Measurements from ENCODE around the gene NFKB1. TPM values are rescaled to one million over a fixed set of nuclear protein-coding genes. Genes with fewer than 3 reads are reported as not detected.
A peak's percentile ranks its signal among the peaks of the same experiment; 100 is the strongest.

NFKB1 gene
- total RNA-seq = 100 to 1,000 TPM in 1 of 2 experiments, 10 to 100 TPM in 1; 91.5 to 101 TPM
- polyA plus RNA-seq = 10 to 100 TPM; 27.5 to 82.2 (median 32.4) TPM
- 215 to 1,034 (median 475) reads per million in 6 experiments for total RNA-seq

- peaks cover 0 to 4% (median 0%) of the 10 kb centered on the region in 9 donors for H3K9me3 Mint-ChIP-seq
- POLR2A ChIA-PET = interaction anchor here (0.7 to 4.0 kb wide), 21 partner anchors 10 to 326 kb away, joined by 3 to 31 read pairs (median 5); partner anchors contain the start of gene UBE2D3
- peak; percentile 68 to 73 for ATAC-seq
- peak within 1 kb of the TSS; percentile 89 to 99 (median 94) for H3K4me3 Mint-ChIP-seq
- peaks cover 0 to 7% (median 0%) of the 10 kb centered on the region in 3 donors for H3K36me3 Mint-ChIP-seq
- H3K4me1 Mint-ChIP-seq = peaks cover 12 to 42% (median 30%) of the 10 kb centered on the region in 4 donors
- peak within 1 kb of the TSS; percentile 87 to 100 (median 98) for H3K27ac Mint-ChIP-seq
- no peaks in the 10 kb centered on the region for H3K27me3 Mint-ChIP-seq
- DNase-seq = peak; percentile 71 to 93 (median 86)
Observed at GRCh38 chr4:102500696-102501446, at the start of gene NFKB1. NFKB1 (plus strand) TSS chr4:102501359; CDS start chr4:102525519, 24,160 bp downstream.

- H3K27ac Mint-ChIP-seq = no peak overlapping the region
- peaks cover 6 to 13% (median 7%) of the 10 kb centered on the region in 4 donors for H3K4me1 Mint-ChIP-seq
- H3K27me3 Mint-ChIP-seq = no peaks in the 10 kb centered on the region
- H3K9me3 Mint-ChIP-seq = no peaks in the 10 kb centered on the region
- no peaks in the 10 kb centered on the region for H3K36me3 Mint-ChIP-seq
- ATAC-seq = no peak
- H3K4me3 Mint-ChIP-seq = no peak overlapping the region
- POLR2A ChIA-PET = no interaction called here
- DNase-seq = no peak
Observed at GRCh38 chr4:102452854-102453253, 48.3 kb upstream of the NFKB1 start.

GRCh38 chr4:102453827-102454226, 47.3 kb upstream of the NFKB1 start:
- H3K4me1 Mint-ChIP-seq = peaks cover 6 to 11% (median 7%) of the 10 kb centered on the region in 4 donors
- DNase-seq (no peak), ATAC-seq (no peak)
- H3K36me3 Mint-ChIP-seq = no peaks in the 10 kb centered on the region
- no peak overlapping the region for H3K27ac Mint-ChIP-seq
- H3K9me3 Mint-ChIP-seq = peaks cover 0 to 5% (median 0%) of the 10 kb centered on the region in 9 donors
- POLR2A ChIA-PET = interaction anchor here (1.1 to 1.3 kb wide), 2 partner anchors 79 to 177 kb away, joined by 3 read pairs; no protein-coding TSS in a partner anchor
- no peak overlapping the region for H3K4me3 Mint-ChIP-seq
- H3K27me3 Mint-ChIP-seq = no peaks in the 10 kb centered on the region

GRCh38 chr4:102454268-102454667, 46.9 kb upstream of the NFKB1 start:
- H3K4me3 Mint-ChIP-seq = no peak overlapping the region
- POLR2A ChIA-PET = interaction anchor here (1.1 to 1.3 kb wide), 2 partner anchors 78 to 176 kb away, joined by 3 read pairs; no protein-coding TSS in a partner anchor

GRCh38 chr4:102454981-102455685, 46.0 kb upstream of the NFKB1 start:
- DNase-seq = no peak
- Mint-ChIP-seq H3K27ac (no peak overlapping the region), H3K4me1 (peaks cover under 1 to 5% (median 2%) of the 10 kb centered on the region in 4 donors), H3K36me3 (peaks cover 0 to 6% (median 6%) of the 10 kb centered on the region in 3 donors), H3K4me3 (no peak overlapping the region), H3K27me3 (no peaks in the 10 kb centered on the region), H3K9me3 (peaks cover 0 to 18% (median 6%) of the 10 kb centered on the region in 9 donors)
- POLR2A ChIA-PET = interaction anchor here (1.3 kb wide), 1 partner anchor 175 kb away, joined by 3 read pairs; no protein-coding TSS in a partner anchor
- no peak for ATAC-seq

More at GRCh38 chr4:102454268-102454667, 46.9 kb upstream of the NFKB1 start:
- peaks cover 0 to 9% (median 0%) of the 10 kb centered on the region in 9 donors for H3K9me3 Mint-ChIP-seq
- peaks cover 6 to 11% (median 7%) of the 10 kb centered on the region in 4 donors for H3K4me1 Mint-ChIP-seq
- H3K36me3 Mint-ChIP-seq = no peaks in the 10 kb centered on the region
- no peak for ATAC-seq
- no peaks in the 10 kb centered on the region for H3K27me3 Mint-ChIP-seq
- H3K27ac Mint-ChIP-seq = no peak overlapping the region
- DNase-seq = no peak

GRCh38 chr4:102455750-102456149, 45.4 kb upstream of the NFKB1 start:
- Mint-ChIP-seq H3K4me1 (peaks cover 0 to 4% (median under 1%) of the 10 kb centered on the region in 4 donors), H3K9me3 (peaks cover 0 to 24% (median 11%) of the 10 kb centered on the region in 9 donors), H3K4me3 (no peak overlapping the region), H3K27ac (no peak overlapping the region), H3K36me3 (peaks cover 0 to 11% (median 11%) of the 10 kb centered on the region in 3 donors), H3K27me3 (no peaks in the 10 kb centered on the region)
- ATAC-seq = no peak
- POLR2A ChIA-PET = no interaction called here
- DNase-seq = no peak

GRCh38 chr4:102466298-102466697, 34.9 kb upstream of the NFKB1 start:
- Mint-ChIP-seq H3K4me3 (peak overlapping the region in 1 of 10 donors; percentile 0), H3K9me3 (peaks cover 4 to 16% (median 11%) of the 10 kb centered on the region in 9 donors), H3K27ac (peak overlapping the region in 2 of 10 donors; percentile 4 to 26), H3K27me3 (no peaks in the 10 kb centered on the region), H3K4me1 (peaks cover 19 to 36% (median 26%) of the 10 kb centered on the region in 4 donors), H3K36me3 (peaks cover 0 to 10% (median 10%) of the 10 kb centered on the region in 3 donors)
- no peak for ATAC-seq
- POLR2A ChIA-PET = no interaction called here
- DNase-seq = no peak

- POLR2A ChIA-PET = interaction anchor here (0.8 to 1.5 kb wide), 2 partner anchors 30 to 72 kb away, joined by 3 to 5 read pairs; no protein-coding TSS in a partner anchor
- H3K4me3 Mint-ChIP-seq = peak overlapping the region in 9 of 10 donors; percentile 2 to 76 (median 63)
- peak in 1 of 2 donors; percentile 87 for ATAC-seq
- H3K9me3 Mint-ChIP-seq = peaks cover 0 to 2% (median 0%) of the 10 kb centered on the region in 9 donors
- DNase-seq = peak in 2 of 10 donors; percentile 40 to 49
- peaks cover 17 to 38% (median 27%) of the 10 kb centered on the region in 4 donors for H3K4me1 Mint-ChIP-seq
- H3K27ac Mint-ChIP-seq = peak overlapping the region in 8 of 10 donors; percentile 26 to 70 (median 52)
- no peaks in the 10 kb centered on the region for H3K27me3 Mint-ChIP-seq
- no peaks in the 10 kb centered on the region for H3K36me3 Mint-ChIP-seq
Observed at GRCh38 chr4:102469806-102470205, 31.4 kb upstream of the NFKB1 start.

- DNase-seq = no peak
- peaks cover 12 to 23% (median 17%) of the 10 kb centered on the region in 4 donors for H3K4me1 Mint-ChIP-seq
- H3K27me3 Mint-ChIP-seq = no peaks in the 10 kb centered on the region
- no peak for ATAC-seq
- no peak overlapping the region for H3K4me3 Mint-ChIP-seq
- peaks cover 0 to 20% (median 12%) of the 10 kb centered on the region in 9 donors for H3K9me3 Mint-ChIP-seq
- H3K36me3 Mint-ChIP-seq = peaks cover 0 to 11% (median 8%) of the 10 kb centered on the region in 3 donors
- H3K27ac Mint-ChIP-seq = no peak overlapping the region
- POLR2A ChIA-PET = interaction anchor here (0.9 kb wide), 1 partner anchor 28 kb away, joined by 5 read pairs; no protein-coding TSS in a partner anchor
Observed at GRCh38 chr4:102472441-102473013, 28.6 kb upstream of the NFKB1 start.

GRCh38 chr4:102473476-102473875, 27.7 kb upstream of the NFKB1 start:
- ATAC-seq (no peak), DNase-seq (peak in 1 of 10 donors; percentile 52)
- peaks cover 0 to 23% (median 13%) of the 10 kb centered on the region in 9 donors for H3K9me3 Mint-ChIP-seq
- H3K4me1 Mint-ChIP-seq = peaks cover 11 to 23% (median 15%) of the 10 kb centered on the region in 4 donors
- H3K4me3 Mint-ChIP-seq = no peak overlapping the region
- no peak overlapping the region for H3K27ac Mint-ChIP-seq
- no peaks in the 10 kb centered on the region for H3K27me3 Mint-ChIP-seq
- peaks cover 0 to 13% (median 8%) of the 10 kb centered on the region in 3 donors for H3K36me3 Mint-ChIP-seq
- POLR2A ChIA-PET = interaction anchor here (1.2 kb wide), 1 partner anchor 23 kb away, joined by 4 read pairs; no protein-coding TSS in a partner anchor

GRCh38 chr4:102474736-102475504, 26.2 kb upstream of the NFKB1 start:
- Mint-ChIP-seq H3K4me1 (peaks cover 5 to 16% (median 9%) of the 10 kb centered on the region in 4 donors), H3K27ac (no peak overlapping the region), H3K9me3 (peaks cover 11 to 36% (median 17%) of the 10 kb centered on the region in 9 donors), H3K36me3 (peaks cover 0 to 20% (median 19%) of the 10 kb centered on the region in 3 donors), H3K27me3 (no peaks in the 10 kb centered on the region), H3K4me3 (peak overlapping the region in 1 of 10 donors; percentile 24)
- POLR2A ChIA-PET = interaction anchor here (1.2 kb wide), 1 partner anchor 22 kb away, joined by 4 read pairs; no protein-coding TSS in a partner anchor
- no peak for DNase-seq
- no peak for ATAC-seq
